K562 (cell line): ENCODE measurements around the gene PARP14. TPM values are rescaled to one million over a fixed set of nuclear protein-coding genes. Genes with fewer than 3 reads are reported as not detected.

Experiments
- ATAC-seq: fragments of 200-7000 bp; cut with Tn5 transposase; 3 replicates; pipeline ENCODE4 v1.9.1; 2020; ENCODE audit warnings: moderate library complexity
- BruUV-seq: library from RNA; stranded (reverse); fragments of 400-500 nt; replicated peaks from 2 replicates; lab custom pipeline; 2021; lab: Mats Ljungman, UMichigan
- CTCF ChIA-PET: fragments of 300-600 bp; formaldehyde crosslinking; extraction: SDS; loops from one replicate; lab custom pipeline; 2021; ENCODE audit warnings: low intra/inter-chr PET ratio; lab: Yijun Ruan, JAX
- POLR2A ChIA-PET: fragments of 300-600, 350-650 bp; sonication (Branson Sonifier 250); formaldehyde crosslinking; extraction: SDS; loops from one replicate; lab custom pipeline; 2021; ENCODE audit warnings: antibody characterized with exemption, inconsistent platforms; lab: Yijun Ruan, JAX
- DNase-seq, 4 experiments: peaks; one replicate each; pipeline versions ENCODE4 v3.0.0 to v3.0.0-alpha.2; 2011 to 2018; ENCODE audit warnings: low spot score in 3 of 4, mixed read lengths in 3 of 4; ENCODE audit errors: extremely low read depth in 1 of 4
- FAIRE-seq: peaks from 2 replicates; lab custom pipeline; 2011; peaks lifted over from hg19 to GRCh38; lab: Jason Lieb, UNC
- H2AFZ ChIP-seq: 2 replicates; pipeline ENCODE4 v1.6.0; 2011; ENCODE audit warnings: low read depth, low read length, control low read depth, inconsistent platforms
- H3K27ac ChIP-seq: fragments of 200-600 bp; 3 replicates; pipeline ENCODE4 v1.8.0; 2011; ENCODE audit warnings: low read depth, mild to moderate bottlenecking, control low read depth, inconsistent platforms, low read length, moderate library complexity, mixed read lengths; ENCODE audit errors: extremely low read depth
- H3K27me3 ChIP-seq, 2 experiments: fragments of 300-600 bp in 1 of 2; 2 replicates in 1 of 2; 3 replicates in 1 of 2; pipeline versions ENCODE4 v1.6.0 to v1.8.0; 2011; ENCODE audit warnings: inconsistent platforms in 2 of 2, low read length in 2 of 2, mild to moderate bottlenecking in 1 of 2, mixed read lengths in 1 of 2, moderate library complexity in 1 of 2; ENCODE audit not compliant: control insufficient read depth in 2 of 2, insufficient read depth in 2 of 2
- H3K36me3 ChIP-seq: fragments of 300-600 bp; 3 replicates; pipeline ENCODE4 v1.8.0; 2011; ENCODE audit warnings: mild to moderate bottlenecking, low read length, inconsistent platforms; ENCODE audit not compliant: control insufficient read depth, insufficient read depth
- H3K4me1 ChIP-seq, 2 experiments: fragments of 200-600 bp in 1 of 2; replicated peaks in 1 of 2; 2 replicates in 1 of 2; 3 replicates in 1 of 2; pipeline versions ENCODE4 v1.5.1 to v1.8.0; 2011; ENCODE audit warnings: inconsistent platforms in 2 of 2, low read length in 2 of 2, mild to moderate bottlenecking in 1 of 2, mixed read lengths in 1 of 2, moderate library complexity in 1 of 2; ENCODE audit not compliant: control insufficient read depth in 2 of 2, insufficient read depth in 2 of 2
- H3K4me2 ChIP-seq: 2 replicates; pipeline ENCODE4 v1.6.1; 2011; ENCODE audit warnings: low read length, control low read depth, inconsistent platforms, mixed read lengths; ENCODE audit not compliant: insufficient read depth
- H3K4me3 ChIP-seq: fragments of 200-600 bp; sonication (generic), shearing (Covaris generic); 2 replicates; pipeline ENCODE4 v1.5.1; 2016; ENCODE audit warnings: control low read depth, inconsistent platforms
- H3K79me2 ChIP-seq: fragments of 200-600 bp; 3 replicates; pipeline ENCODE4 v1.8.0; 2011; ENCODE audit warnings: low read length, inconsistent platforms; ENCODE audit not compliant: control insufficient read depth, insufficient read depth
- H3K9ac ChIP-seq, 2 experiments: 2 replicates each; pipeline versions ENCODE4 v1.6.0 to v1.6.1; 2011; ENCODE audit warnings: low read depth in 2 of 2, low read length in 2 of 2, control low read depth in 1 of 2, inconsistent platforms in 1 of 2, mild to moderate bottlenecking in 1 of 2, mixed read lengths in 1 of 2; ENCODE audit not compliant: insufficient read depth in 1 of 2
- H3K9me1 ChIP-seq: one replicate; pipeline ENCODE4 v1.6.0; 2011; ENCODE audit warnings: inconsistent platforms, mild to moderate bottlenecking, low read length, moderate library complexity; ENCODE audit not compliant: control insufficient read depth, insufficient read depth
- H3K9me3 ChIP-seq: replicated peaks from 2 replicates; pipeline ENCODE4 v1.5.1; 2011; ENCODE audit warnings: low read depth, low read length, inconsistent platforms; ENCODE audit not compliant: control insufficient read depth, insufficient read depth
- H4K20me1 ChIP-seq: replicated peaks from 2 replicates; pipeline ENCODE4 v1.6.1; 2011; ENCODE audit warnings: low read length, inconsistent platforms, mixed read lengths; ENCODE audit not compliant: control insufficient read depth, insufficient read depth
- C11orf30 ChIP-seq: fragments of 450-650 bp; IDR thresholded peaks from 2 replicates; pipeline ENCODE4 v1.6.1; 2016; ENCODE audit warnings: low read depth, mild to moderate bottlenecking
- CBX1 ChIP-seq: sonication (generic); IDR thresholded peaks from 2 replicates; pipeline ENCODE4 v1.6.1; 2016; ENCODE audit warnings: antibody characterized with exemption, low read depth, mild to moderate bottlenecking
- CCAR2 ChIP-seq: fragments of 200-400 bp; formaldehyde crosslinking; IDR thresholded peaks from 2 replicates; pipeline ENCODE4 v1.6.1; 2017; ENCODE audit warnings: mild to moderate bottlenecking, low read depth, low read length
- CREBBP ChIP-seq: IDR thresholded peaks from one replicate; pipeline ENCODE4 v1.6.1; 2012; ENCODE audit warnings: low read depth, mild to moderate bottlenecking, control low read depth, inconsistent platforms, low read length
- ESRRB ChIP-seq: fragments of 250-450 bp; sonication (Bioruptor Pico); IDR thresholded peaks from 2 replicates; pipeline ENCODE4 v1.5.0; 2020; ENCODE audit warnings: mild to moderate bottlenecking, moderate library complexity, borderline replicate concordance
- GATAD2B ChIP-seq: fragments of 450-650 bp; IDR thresholded peaks from 2 replicates; pipeline ENCODE4 v1.6.1; 2017; ENCODE audit warnings: mild to moderate bottlenecking, borderline replicate concordance
- GTF3C2 ChIP-seq: IDR thresholded peaks from 3 replicates; pipeline ENCODE4 v1.6.1; 2011; ENCODE audit warnings: borderline replicate concordance, mild to moderate bottlenecking, moderate library complexity; ENCODE audit not compliant: insufficient read length; ENCODE audit errors: extremely low read depth
- MAFK ChIP-seq: IDR thresholded peaks from 2 replicates; pipeline ENCODE4 v1.6.1; 2011; ENCODE audit warnings: low read length, improper control_type of control experiment
- MIER1 ChIP-seq: fragments of 450-650 bp; IDR thresholded peaks from 2 replicates; pipeline ENCODE4 v1.6.1; 2016; ENCODE audit warnings: antibody characterized with exemption, mild to moderate bottlenecking, low read depth
- MTA3 ChIP-seq: fragments of 450-650 bp; formaldehyde crosslinking; IDR thresholded peaks from 2 replicates; pipeline ENCODE4 v1.6.1; 2017; ENCODE audit warnings: mild to moderate bottlenecking, borderline replicate concordance
- PHF20 ChIP-seq: fragments of 450-650 bp; IDR thresholded peaks from 2 replicates; pipeline ENCODE4 v1.6.1; 2018; ENCODE audit not compliant: partially characterized antibody
- POLR3A ChIP-seq: IDR thresholded peaks from 2 replicates; pipeline ENCODE4 v1.6.1; 2011; ENCODE audit warnings: borderline replicate concordance, mild to moderate bottlenecking, moderate library complexity; ENCODE audit not compliant: insufficient read length, insufficient read depth; ENCODE audit errors: extremely low read depth
- SMAD4 ChIP-seq: fragments of 250-450 bp; sonication (Bioruptor Pico); conservative IDR thresholded peaks from 2 replicates; pipeline ENCODE4 v1.8.0; 2021; ENCODE audit warnings: inconsistent platforms, mild to moderate bottlenecking, moderate library complexity
- SNIP1 ChIP-seq: fragments of 450-650 bp; IDR thresholded peaks from 2 replicates; pipeline ENCODE4 v1.7.1; 2017; ENCODE audit warnings: low read depth, mild to moderate bottlenecking
- SRSF1 ChIP-seq: fragments of 200-400 bp; formaldehyde crosslinking; IDR thresholded peaks from 2 replicates; pipeline ENCODE4 v1.6.1; 2017; ENCODE audit warnings: mild to moderate bottlenecking, low read depth, low read length, moderate library complexity
- ZNF224 ChIP-seq: sonication (generic); formaldehyde crosslinking; IDR thresholded peaks from 2 replicates; pipeline ENCODE4 v1.8.0; 2022; ENCODE audit warnings: mild to moderate bottlenecking, missing genetic modification reagents
- ZNF311 ChIP-seq: fragments of 250-450 bp; sonication (Bioruptor Pico); IDR thresholded peaks from 2 replicates; pipeline ENCODE4 v1.4.0; 2020; ENCODE audit warnings: mild to moderate bottlenecking, moderate library complexity
- ZNF511 ChIP-seq: sonication (generic); formaldehyde crosslinking; IDR thresholded peaks from 2 replicates; pipeline ENCODE4 v1.8.0; 2022; ENCODE audit warnings: mild to moderate bottlenecking, missing genetic modification reagents
- ZNF589 ChIP-seq: fragments of 200-800 bp; sonication (Bioruptor generic); IDR thresholded peaks from 2 replicates; pipeline ENCODE4 v1.6.1; 2016; ENCODE audit warnings: low read depth, missing genetic modification characterization, missing compliant biosample characterization
- WGBS: fragments of 100-300 bp; shearing (Covaris generic); methylation state at CpG from one replicate; pipeline ENCODE4 v1.1.6; 2016; ENCODE audit warnings: low coverage, mixed read lengths; ENCODE audit not compliant: insufficient coverage; ENCODE audit errors: missing lambda C conversion rate; 5-methylcytosine and 5-hydroxymethylcytosine counted together
- in situ Hi-C: fragments of 300-500 bp; cut with MboI; formaldehyde crosslinking; loops from 4 replicates; pipeline ENCODE4 v1.15.0; 2018; ENCODE audit warnings: inconsistent platforms, mixed read lengths
- intact Hi-C: fragments of 100-400 bp; cut with micrococcal nuclease; formaldehyde crosslinking; loops from 2 replicates; pipeline ENCODE4 v1.14.2; 2022
- polyA plus RNA-seq, 8 experiments: library from polyadenylated mRNA; depleted of rRNA in 4 of 8; stranded (reverse) in 5 of 8; unstranded in 3 of 8; fragments of >200 nt; fragmentation: Nextera tagmentation in 2 of 8; fragmentation: Illumina TruSeq in 1 of 8; extraction: Ambion mirVana in 2 of 8; extraction: Trizol in 1 of 8; gene quantifications; 2 replicates each; pipeline versions ENCODE4 v1.2.1 to v1.2.3, GENCODE V29; 2011 to 2014; ENCODE audit warnings: inconsistent platforms in 1 of 8, missing spikeins in 1 of 8
- total RNA-seq, 7 experiments: library from RNA; depleted of rRNA in 6 of 7; stranded (reverse); fragments of >200 nt in 6 of 7; fragmentation: Illumina TruSeq in 2 of 7; extraction: Trizol in 2 of 7; gene quantifications; 2 replicates each; pipeline versions ENCODE4 v1.2.1 to v1.2.3, GENCODE V29; 2011 to 2021; ENCODE audit warnings: low replicate concordance in 1 of 7
- TF ChIP-seq, protein P1 (sequence below): fragments of 450-650 bp; IDR thresholded peaks from 2 replicates; pipeline ENCODE4 v1.6.1; 2018; ENCODE audit warnings: mild to moderate bottlenecking, low read depth; ENCODE audit not compliant: partially characterized antibody

Gene PARP14
- total and polyA plus RNA-seq, 9 of the 15 experiments (the other 6 are each of a cell fraction or from before 2014, with no cell fraction given) = 3.1 to 14.4 (median 9.0) TPM

DNA sequence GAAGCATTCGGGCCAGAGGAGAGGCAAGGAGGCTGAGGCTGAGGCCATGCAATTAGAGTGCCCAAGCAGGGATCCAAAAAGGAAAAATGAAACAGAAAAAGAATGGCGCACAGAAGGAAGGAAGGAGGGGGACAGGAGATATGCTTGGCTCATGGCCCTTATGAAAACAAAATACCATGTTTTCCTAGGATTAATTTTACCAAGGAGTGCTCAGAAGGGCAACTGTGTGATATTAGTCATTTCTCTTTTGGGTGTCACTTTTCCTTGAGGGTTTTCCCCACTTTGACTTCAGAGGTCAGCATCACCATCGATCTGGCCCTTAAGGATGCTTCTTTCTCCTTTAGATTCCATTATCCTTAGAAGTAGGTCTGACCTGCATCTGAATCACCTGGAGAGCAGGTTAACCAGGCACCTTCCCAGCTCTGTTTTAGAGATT, 1.4 kb downstream of the PARP14 start:
- ATAC-seq (no peak), DNase-seq (no peak), FAIRE-seq (no peak)
- peak overlapping the region; percentile 91 for H2AFZ ChIP-seq
- peak overlapping the region; percentile 83 for H3K4me2 ChIP-seq
- H3K79me2 ChIP-seq = peaks cover 12% of the 10 kb centered on the region
- no peak overlapping the region for H3K27ac ChIP-seq
- intact Hi-C loops (no loop called here), in situ Hi-C loops (loop anchor here (10.0 kb wide), 1 partner anchor 287 kb away; no protein-coding TSS in a partner anchor)
- H4K20me1 ChIP-seq = no peaks in the 10 kb centered on the region
- no peaks in the 10 kb centered on the region for H3K27me3 ChIP-seq
- peaks cover 7% of the 10 kb centered on the region; the same call in 2 of the 3 replicates for H3K36me3 ChIP-seq
- H3K9ac ChIP-seq = peak overlapping the region in 1 of 2 experiments; percentile 95; a peak in 1 of 4 replicates
- no peaks in the 10 kb centered on the region for H3K9me3 ChIP-seq
- no TSS peak for BruUV-seq
- H3K4me3 ChIP-seq = peak overlapping the region; percentile 77; the same call in 1 of the 2 replicates
- ChIA-PET CTCF (no interaction called here), POLR2A (no interaction called here)
- no peaks in the 10 kb centered on the region for H3K9me1 ChIP-seq
- H3K4me1 ChIP-seq = peaks cover 13 to 17% of the 10 kb centered on the region in 2 experiments; a peak in 4 of 5 replicates
- no peak for TF ChIP-seq CCAR2
- no peak for TF ChIP-seq POLR3A
- TF ChIP-seq SRSF1 = no peak
- TF ChIP-seq MTA3 = no peak
- no peak for TF ChIP-seq GTF3C2
- no peak for TF ChIP-seq MIER1
- no peak for TF ChIP-seq ZNF589 (CRISPR knock-in tag)
- TF ChIP-seq, protein P1, sequence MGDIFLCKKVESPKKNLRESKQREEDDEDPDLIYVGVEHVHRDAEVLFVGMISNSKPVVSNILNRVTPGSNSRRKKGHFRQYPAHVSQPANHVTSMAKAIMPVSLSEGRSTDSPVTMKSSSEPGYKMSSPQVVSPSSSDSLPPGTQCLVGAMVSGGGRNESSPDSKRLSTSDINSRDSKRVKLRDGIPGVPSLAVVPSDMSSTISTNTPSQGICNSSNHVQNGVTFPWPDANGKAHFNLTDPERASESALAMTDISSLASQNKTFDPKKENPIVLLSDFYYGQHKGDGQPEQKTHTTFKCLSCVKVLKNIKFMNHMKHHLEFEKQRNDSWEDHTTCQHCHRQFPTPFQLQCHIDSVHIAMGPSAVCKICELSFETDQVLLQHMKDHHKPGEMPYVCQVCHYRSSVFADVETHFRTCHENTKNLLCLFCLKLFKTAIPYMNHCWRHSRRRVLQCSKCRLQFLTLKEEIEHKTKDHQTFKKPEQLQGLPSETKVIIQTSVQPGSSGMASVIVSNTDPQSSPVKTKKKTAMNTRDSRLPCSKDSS = no peak
- TF ChIP-seq SNIP1 = no peak
- TF ChIP-seq ZNF511 (CRISPR knock-in tag) = no peak
- TF ChIP-seq MAFK = no peak
- TF ChIP-seq SMAD4 (CRISPR knock-in tag) = no peak
- TF ChIP-seq ZNF224 (CRISPR knock-in tag) = no peak
- no peak for TF ChIP-seq ESRRB
- no peak for TF ChIP-seq CREBBP
- no peak for TF ChIP-seq CBX1
- no peak for TF ChIP-seq ZNF311
- TF ChIP-seq PHF20 = no peak
- TF ChIP-seq C11orf30 = no peak
- no peak for TF ChIP-seq GATAD2B
- WGBS = 76% methylated on average over 2 of the region's 3 CpGs
